Nephron progenitor cell (in vitro differentiated cells): ENCODE data around the gene FRMD4B.

ENCODE experiments used
- DNase-seq: peaks from one replicate; pipeline ENCODE4 v3.0.0; 2021
- H3K27ac Mint-ChIP-seq: 2 replicates; pipeline ENCODE4 v1.8.0; 2021; ENCODE audit warnings: mild to moderate bottlenecking, moderate library complexity, mixed read lengths
- H3K27me3 Mint-ChIP-seq: 2 replicates; pipeline ENCODE4 v1.8.0; 2021; ENCODE audit warnings: mild to moderate bottlenecking, low read depth, mixed read lengths; ENCODE audit not compliant: poor library complexity
- H3K36me3 Mint-ChIP-seq: 2 replicates; pipeline ENCODE4 v1.8.0; 2021; ENCODE audit warnings: low read depth, mixed read lengths
- H3K4me1 Mint-ChIP-seq: 2 replicates; pipeline ENCODE4 v1.8.0; 2021; ENCODE audit warnings: mixed read lengths
- H3K4me3 Mint-ChIP-seq: 2 replicates; pipeline ENCODE4 v1.8.0; 2021; ENCODE audit warnings: mild to moderate bottlenecking, moderate library complexity, mixed read lengths
- H3K9me3 Mint-ChIP-seq: 2 replicates; pipeline ENCODE4 v1.8.0; 2021; ENCODE audit warnings: mild to moderate bottlenecking, moderate library complexity, mixed read lengths
- TF ChIP-seq, protein P1 (sequence below): fragments of 200-600 bp; sonication (generic); IDR thresholded peaks from 2 replicates; pipeline ENCODE4 v1.5.0; 2021; ENCODE audit warnings: antibody characterized with exemption

FRMD4B gene

DNA sequence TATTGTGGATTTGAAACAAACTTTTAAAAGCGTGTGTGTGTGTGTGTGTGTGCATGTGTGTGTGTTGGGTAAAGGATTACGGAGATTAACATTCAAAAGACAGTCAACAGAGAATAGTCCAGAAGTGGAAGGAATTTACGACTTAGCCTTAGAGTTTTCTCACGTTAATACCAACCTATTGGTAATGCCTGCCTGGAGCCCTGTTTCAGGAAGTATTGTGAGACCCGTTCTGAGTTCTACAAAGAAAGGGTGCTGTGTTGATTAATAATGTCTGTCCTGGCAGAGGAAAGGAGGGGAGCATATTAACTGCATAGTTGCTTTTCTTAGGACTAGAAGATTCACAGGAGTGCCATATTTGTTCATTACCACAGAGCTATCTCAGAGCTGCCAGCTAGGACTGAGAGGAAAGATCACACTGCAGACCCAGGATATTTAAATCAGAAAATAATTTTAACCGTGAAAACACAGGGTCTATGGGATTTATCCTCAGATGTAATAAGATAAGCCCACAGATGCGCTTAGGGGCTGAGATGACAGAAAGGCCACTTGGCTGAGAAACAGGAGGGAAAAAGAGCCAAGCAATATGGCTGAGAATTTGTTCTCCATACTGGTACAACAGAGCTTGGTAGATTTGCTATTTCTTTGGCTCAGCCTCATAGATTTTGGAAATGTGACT lies 40.5 kb upstream of the FRMD4B start:
- no peak for DNase-seq
- Mint-ChIP-seq H3K4me3 (no peak overlapping the region), H3K4me1 (peaks cover 12% of the 10 kb centered on the region), H3K27ac (peak overlapping the region; percentile 72), H3K27me3 (no peaks in the 10 kb centered on the region), H3K36me3 (no peaks in the 10 kb centered on the region), H3K9me3 (no peaks in the 10 kb centered on the region)
- TF ChIP-seq, protein P1, sequence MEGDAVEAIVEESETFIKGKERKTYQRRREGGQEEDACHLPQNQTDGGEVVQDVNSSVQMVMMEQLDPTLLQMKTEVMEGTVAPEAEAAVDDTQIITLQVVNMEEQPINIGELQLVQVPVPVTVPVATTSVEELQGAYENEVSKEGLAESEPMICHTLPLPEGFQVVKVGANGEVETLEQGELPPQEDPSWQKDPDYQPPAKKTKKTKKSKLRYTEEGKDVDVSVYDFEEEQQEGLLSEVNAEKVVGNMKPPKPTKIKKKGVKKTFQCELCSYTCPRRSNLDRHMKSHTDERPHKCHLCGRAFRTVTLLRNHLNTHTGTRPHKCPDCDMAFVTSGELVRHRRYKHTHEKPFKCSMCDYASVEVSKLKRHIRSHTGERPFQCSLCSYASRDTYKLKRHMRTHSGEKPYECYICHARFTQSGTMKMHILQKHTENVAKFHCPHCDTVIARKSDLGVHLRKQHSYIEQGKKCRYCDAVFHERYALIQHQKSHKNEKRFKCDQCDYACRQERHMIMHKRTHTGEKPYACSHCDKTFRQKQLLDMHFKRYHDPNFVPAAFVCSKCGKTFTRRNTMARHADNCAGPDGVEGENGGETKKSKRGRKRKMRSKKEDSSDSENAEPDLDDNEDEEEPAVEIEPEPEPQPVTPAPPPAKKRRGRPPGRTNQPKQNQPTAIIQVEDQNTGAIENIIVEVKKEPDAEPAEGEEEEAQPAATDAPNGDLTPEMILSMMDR: no peak

- Mint-ChIP-seq H3K36me3 (no peaks in the 10 kb centered on the region), H3K4me1 (peaks cover 17% of the 10 kb centered on the region), H3K27me3 (no peaks in the 10 kb centered on the region), H3K27ac (peak overlapping the region; percentile 78), H3K4me3 (no peak overlapping the region), H3K9me3 (no peaks in the 10 kb centered on the region)
- TF ChIP-seq, protein P1: peak; percentile 63
- DNase-seq: peak; percentile 34
These were observed 39.4 kb upstream of the FRMD4B start for GRCh38 chr3:69425249-69425648.

GRCh38 chr3:69423463-69424155 lies 37.7 kb upstream of the FRMD4B start:
- no peaks in the 10 kb centered on the region for H3K27me3 Mint-ChIP-seq
- no peak for DNase-seq

GRCh38 chr3:69422751-69423150 lies 36.9 kb upstream of the FRMD4B start:
- Mint-ChIP-seq H3K36me3 (peaks cover 3% of the 10 kb centered on the region), H3K27me3 (no peaks in the 10 kb centered on the region), H3K27ac (no peak overlapping the region), H3K9me3 (no peaks in the 10 kb centered on the region), H3K4me1 (peaks cover 21% of the 10 kb centered on the region), H3K4me3 (no peak overlapping the region)
- TF ChIP-seq, protein P1: no peak
- DNase-seq: no peak

More at GRCh38 chr3:69423463-69424155, 37.7 kb upstream of the FRMD4B start:
- Mint-ChIP-seq H3K36me3 (no peaks in the 10 kb centered on the region), H3K4me1 (peaks cover 21% of the 10 kb centered on the region), H3K9me3 (no peaks in the 10 kb centered on the region), H3K4me3 (no peak overlapping the region), H3K27ac (no peak overlapping the region)
- TF ChIP-seq, protein P1: no peak

DNA sequence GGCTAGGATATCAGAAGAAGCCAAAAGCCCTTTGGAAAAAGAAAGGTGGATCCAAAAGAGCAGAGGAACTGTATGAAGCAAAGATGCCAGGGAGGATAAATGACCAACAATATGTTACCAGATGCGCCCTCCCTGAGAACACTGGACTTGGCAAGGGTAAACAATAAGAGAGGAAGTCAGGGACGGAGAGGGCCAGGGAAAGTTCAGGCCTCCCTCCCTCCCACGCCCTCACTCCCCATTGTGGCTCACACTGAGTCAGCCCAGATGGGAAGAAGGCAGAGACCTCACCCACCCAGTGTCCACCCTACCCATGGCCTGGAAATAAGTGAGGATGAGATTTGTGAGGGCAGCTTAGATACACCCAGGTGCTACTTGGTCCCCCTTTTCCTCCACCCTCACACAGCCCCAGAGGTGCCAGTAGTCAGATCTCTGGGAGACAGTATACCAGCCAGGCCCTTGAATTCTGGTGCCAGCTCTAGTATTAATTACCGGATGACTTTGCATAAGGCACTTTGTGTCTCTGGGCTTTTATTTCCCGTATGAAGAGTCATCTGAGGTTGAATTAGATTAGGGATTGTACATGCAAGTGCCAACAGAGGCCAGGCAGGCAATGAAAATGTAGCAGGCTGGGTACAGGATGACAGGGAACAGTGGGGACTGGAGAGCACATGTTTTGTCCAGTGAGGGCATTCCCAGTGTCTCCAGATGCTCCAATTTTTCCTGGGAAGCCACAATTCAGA lies 35.1 kb upstream of the FRMD4B start:
- DNase-seq: no peak
- Mint-ChIP-seq H3K27me3 (no peaks in the 10 kb centered on the region), H3K27ac (no peak overlapping the region), H3K9me3 (peaks cover 4% of the 10 kb centered on the region), H3K36me3 (peaks cover 4% of the 10 kb centered on the region), H3K4me3 (no peak overlapping the region), H3K4me1 (peaks cover 14% of the 10 kb centered on the region)
- TF ChIP-seq, protein P1: no peak
